ENCODE results near the gene KRT28.
A peak's percentile ranks its signal among the peaks of the same experiment; 100 is the strongest.
"Not testable (repeated sequence)": the region's sequence is repeated elsewhere in the genome, so short reads cannot be mapped to it uniquely, and the experiment has no call there.

Gene KRT28

DNA sequence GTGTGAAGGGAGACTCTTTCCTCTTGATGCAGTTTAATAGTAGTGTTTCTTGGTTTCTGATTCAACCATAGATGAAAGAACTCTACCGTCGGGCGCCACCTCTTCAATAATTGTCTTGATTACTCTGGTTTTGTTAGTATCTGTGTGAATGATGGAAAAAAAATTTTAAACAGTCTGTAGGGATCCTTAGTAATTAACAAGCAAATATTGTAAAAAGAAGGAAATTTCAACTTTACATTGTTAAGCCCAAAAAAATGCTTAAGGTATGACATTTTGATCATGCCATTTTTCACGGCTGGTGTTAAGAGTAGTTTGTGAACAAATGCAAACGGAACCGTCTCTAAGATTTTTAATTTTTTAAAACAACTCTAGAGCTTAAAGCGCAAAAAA is 18.6 kb upstream of the KRT28 start:
- no peak for DNase-seq

- no peak for DNase-seq
These were observed 17.4 kb upstream of the KRT28 start for GRCh38 chr17:40817103-40817682.

DNA sequence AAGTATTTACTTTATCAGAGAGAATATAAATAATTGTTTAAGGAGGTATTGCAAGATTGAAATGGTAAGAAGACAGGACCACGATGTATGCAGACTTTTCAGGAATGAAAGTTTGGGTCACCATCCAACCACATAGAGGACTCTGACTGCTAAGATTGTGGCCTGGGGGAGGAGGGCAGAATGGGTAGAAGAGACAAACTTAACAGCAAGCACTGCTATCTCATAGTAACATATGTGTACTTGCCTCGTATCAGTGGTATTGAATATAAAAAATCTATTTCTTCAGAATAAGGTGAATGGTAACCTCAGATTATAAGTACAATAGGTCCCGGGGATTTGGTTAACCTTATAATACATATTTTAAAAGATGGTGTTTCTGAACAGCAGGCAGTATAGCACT is 16.8 kb upstream of the KRT28 start:
- no peak for DNase-seq

GRCh38 chr17:40815381-40815780 is 15.6 kb upstream of the KRT28 start:
- no peak for DNase-seq

DNA sequence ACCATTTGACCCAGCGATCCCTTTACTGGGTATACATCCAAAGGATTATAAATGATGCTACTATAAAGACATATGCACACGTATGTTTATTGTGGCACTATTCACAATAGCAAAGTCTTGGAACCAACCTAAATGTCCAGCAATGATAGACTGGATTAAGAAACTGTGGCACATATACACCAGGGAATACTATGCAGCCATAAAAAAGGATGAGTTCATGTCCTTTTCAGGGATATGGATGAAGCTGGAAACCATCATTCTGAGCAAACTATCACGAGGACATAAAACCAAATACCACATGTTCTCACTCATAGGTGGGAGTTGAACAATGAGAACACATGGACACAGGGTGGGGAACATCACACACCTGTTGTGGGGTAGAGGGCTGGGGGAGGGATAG is 14.9 kb upstream of the KRT28 start:
- DNase-seq, result not testable (repeated sequence)

- no peak for DNase-seq
These were observed 14.0 kb upstream of the KRT28 start for GRCh38 chr17:40813804-40814203.

DNA sequence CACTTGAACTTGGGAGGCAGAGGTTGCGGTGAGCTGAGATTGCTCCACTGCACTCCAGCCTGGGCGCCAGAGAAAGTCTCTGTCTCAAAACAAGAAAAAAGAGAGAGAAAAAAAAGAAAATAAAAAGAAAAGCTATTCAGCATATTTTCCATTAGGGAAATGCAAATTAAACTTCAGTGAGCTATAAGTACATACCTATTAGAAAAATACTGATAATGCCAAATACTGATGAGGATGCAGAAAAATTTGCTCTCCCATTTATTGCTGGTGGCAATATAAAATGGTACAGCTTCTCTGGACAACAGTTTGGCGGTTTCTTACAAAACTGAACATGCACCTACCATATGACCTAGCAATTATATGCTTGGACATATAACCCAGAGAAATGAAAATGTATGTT is 12.9 kb upstream of the KRT28 start:
- DNase-seq, result no peak

- DNase-seq, result no peak
These were observed 10.7 kb upstream of the KRT28 start for GRCh38 chr17:40810494-40810893.

DNA sequence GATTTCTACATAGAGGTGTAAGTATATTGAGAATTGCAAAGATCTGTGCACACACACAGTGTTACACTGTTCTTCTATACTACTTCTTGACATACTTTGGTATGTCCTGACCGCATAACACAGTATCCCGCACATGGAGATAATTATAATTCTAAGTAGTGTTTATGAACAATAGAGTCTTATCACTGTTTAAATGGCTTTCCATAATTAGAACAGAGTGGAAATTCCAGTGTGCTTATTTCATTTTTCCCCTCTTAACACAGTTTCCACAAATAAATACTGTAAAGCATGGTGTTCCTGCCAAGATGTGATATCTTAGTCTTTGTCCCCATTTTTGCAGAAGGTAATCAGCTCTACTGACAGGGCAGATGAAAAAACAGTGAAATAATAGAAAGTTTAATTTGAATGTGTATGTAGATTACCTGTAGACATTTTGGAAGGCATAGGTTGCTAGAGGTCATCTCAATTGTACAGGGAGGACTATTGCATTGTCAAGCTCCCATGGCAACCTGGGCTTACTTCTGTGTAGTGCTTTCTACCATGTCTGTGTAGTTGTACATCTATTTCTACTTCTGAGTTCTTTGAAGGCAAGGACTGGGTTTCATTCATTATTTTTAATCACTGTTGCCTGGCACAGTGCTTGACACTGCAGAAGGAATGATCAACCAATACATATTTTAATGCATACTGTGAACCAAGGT is 10.1 kb upstream of the KRT28 start:
- no peak for DNase-seq

- no peak for DNase-seq
These were observed 6.4 kb upstream of the KRT28 start for GRCh38 chr17:40806131-40806530.

- peak; percentile 32 for DNase-seq
These were observed 3.9 kb upstream of the KRT28 start for GRCh38 chr17:40803617-40804082.

GRCh38 chr17:40801157-40801556 is 1.4 kb upstream of the KRT28 start:
- no peak for DNase-seq

DNA sequence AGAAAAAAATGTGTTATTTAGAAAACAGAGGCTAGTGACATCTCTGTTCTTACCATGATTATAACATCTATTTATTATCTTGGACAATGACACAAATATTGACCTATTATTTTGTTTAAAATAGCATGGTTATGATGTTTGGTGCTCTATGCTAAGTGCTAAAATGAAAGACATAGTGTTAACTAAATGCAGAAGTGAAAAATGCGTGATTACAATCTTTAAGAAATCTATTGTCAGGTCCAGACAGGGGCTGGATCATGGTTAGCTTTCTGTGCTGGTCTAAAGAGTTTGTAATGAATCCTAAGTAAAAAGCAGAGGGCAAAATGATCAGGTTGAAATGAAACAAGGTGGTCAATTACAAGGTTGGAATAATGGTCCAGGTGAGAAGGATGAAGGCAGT is 622 bp upstream of the KRT28 start:
- no peak for DNase-seq

DNA sequence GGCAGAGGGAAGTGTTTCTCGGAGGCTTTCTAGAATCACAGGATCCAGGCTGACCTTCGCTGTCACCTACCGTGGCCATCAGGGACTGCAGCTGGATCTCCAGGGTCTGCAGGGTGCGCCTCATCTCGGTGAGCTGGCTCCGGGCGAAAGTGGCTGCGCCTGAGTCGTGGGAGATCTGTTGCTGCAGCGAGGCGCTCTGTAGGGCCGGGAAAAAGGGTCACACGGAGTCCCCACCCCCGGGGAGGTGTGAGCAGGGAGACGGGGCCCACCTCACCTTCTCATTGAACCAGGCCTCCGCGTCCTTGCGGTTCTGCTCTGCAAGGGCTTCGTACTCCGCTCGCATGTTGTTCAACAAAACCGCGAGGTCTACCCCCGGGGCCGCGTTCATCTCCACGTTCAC is 2.9 kb downstream of the KRT28 start:
- DNase-seq, result no peak

DNA sequence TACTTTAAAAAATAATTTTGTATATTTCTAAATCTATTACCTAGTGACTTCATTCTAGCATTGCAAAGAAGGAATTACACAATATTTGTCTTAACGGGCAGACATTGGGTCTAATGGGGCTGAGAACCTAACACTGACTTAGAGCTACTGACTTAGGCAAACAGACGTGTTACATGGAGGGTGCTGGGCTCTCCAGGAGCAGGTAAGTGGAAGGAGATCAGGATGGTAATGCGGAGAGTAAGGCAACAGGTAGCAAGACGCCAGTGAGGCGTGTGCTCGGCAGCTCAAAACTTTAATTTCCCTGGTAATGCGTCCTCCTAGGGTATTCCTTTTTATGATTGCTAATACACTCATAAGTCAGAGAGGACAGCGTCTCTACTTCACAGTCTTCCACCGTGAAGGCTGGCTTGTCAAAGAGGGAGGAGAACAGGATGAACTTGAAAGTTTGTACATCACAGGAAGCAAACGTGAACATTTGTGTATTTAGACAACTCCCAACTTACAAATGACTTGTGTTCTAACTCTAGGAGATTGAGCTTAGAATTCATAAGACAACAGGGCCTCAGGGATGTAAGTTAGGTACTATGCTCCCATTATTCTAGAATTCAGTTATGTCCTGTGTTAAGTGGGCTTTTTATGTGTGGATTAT is 4.6 kb downstream of the KRT28 start:
- no peak for DNase-seq

DNA sequence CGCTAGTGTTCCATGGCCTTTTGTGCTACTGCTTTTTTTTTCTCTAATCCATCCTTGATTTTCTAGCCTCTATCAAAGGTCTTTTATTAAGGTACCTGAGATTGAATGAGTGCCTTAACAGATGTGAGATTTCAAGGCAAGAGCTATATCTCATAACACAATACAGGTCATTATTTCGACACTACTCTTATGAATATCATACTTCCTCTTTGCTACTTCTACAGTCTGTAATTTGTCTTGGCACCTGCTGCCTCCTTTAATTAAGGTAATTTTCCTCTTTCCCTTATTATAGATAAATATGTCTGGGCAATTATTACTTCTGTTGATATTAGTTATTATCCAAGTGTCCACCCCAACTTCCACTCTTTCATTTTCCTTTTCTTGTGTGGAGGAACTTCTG is 5.3 kb downstream of the KRT28 start:
- no peak for DNase-seq

GRCh38 chr17:40793832-40794231 is 5.9 kb downstream of the KRT28 start:
- no peak for DNase-seq

DNA sequence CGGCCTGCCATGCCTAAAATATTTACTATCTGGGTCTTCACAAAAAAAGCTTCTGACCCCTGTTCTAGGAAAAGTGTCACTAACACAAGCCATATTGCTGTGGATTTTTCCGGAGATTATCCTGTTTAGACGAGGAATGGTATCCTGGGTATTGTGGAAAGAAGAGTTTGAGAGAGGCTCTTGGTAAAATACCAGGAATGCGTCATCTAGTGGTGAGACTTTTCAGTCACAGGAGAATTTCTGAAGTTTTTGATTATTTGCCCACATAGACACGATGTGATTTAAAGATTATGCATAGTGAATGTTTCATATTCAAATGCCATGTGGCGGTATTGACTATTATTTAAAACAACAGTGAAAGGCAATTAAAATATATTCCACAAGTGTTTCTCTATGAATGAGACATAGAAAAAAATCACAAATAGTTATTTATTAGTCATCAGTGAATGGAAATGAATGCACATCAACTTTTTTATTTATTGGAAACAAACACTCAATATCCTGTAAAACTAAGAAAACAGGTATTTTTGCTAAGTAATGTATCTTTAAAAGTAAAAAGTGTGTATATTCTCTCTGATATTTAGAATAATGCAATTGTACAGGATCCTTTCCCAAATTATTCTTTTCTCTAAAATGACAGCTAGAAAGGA is 7.8 kb downstream of the KRT28 start:
- no peak for DNase-seq

GRCh38 chr17:40791111-40791510 is 8.6 kb downstream of the KRT28 start:
- DNase-seq, result no peak

DNA sequence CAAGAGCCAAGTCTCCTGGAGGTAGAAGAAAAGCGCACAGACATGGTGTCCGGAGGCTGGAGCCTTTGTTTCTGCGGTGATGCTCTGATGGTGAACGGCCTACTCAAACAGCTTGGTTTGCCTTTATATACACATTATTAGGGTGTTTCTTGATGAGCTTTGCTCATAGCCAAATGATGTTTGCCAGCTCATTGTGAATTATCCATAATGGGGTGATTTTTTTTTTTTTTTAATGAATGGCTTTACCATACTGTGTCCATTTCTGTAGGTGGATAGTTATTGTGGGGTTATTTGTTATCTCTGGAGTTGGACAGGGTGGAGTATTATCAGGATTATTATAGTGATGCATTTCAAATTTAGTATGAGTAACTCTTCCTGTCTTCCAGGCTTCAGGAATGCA is 17.3 kb downstream of the KRT28 start, which contains the start of gene KRT27:
TSS of gene KRT27 (minus strand) at position 101 of the 400 bp plus-strand sequence. CDS start at position 44, 57 bp downstream.
- no peak for DNase-seq

DNA sequence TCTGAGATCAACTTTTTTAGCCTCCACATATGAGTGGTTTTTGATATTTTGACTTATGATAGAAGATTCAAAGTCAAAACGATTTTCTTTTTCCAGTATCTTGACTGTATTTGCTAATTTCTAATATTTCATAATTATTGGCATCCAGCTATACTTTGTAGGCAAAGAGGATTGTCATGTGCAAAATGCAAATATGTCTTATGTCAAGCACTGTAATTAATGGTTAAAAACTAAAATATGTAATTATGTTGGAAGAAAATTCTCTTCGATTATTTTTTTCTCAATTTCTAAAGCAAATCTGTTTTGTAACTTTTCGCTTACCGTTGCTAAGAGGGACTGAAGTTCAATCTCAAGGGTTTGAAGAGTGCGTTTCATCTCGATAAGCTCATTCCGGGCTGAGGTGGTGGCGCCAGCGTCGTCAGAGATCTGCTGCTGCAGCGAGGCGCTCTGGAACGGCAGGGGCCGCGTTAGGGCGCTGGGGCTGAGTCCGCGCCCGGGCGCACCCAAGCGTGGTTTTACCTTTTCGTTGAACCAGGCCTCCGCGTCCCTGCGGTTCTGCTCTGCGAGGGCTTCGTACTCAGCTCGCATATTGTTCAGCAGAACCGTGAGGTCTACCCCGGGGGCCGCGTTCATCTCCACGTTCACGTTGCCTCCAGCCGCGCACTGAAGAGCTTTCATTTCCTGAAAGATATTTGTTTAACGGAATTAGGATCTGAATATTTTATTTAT is 20.4 kb downstream of the KRT28 start:
- DNase-seq, result no peak

DNA sequence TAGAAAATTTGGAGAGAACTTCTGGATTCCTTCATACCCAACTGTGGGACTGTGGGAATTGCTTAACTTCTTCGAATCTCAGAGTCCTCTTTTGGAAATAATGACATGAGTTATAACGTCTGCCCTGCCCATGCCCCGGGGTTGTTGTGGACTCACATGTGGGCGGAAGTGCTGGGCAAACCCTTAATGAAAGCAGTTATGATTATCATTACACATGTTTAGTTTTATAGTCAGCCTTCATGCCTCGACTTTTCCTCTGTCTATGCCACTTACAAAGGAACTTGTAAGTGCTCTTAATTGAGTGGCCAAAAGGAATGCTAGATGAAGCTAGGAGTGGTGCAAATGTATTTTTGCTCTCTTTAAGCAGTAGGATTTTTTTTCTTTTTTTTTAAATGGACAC is 21.3 kb downstream of the KRT28 start:
- DNase-seq, result no peak

DNA sequence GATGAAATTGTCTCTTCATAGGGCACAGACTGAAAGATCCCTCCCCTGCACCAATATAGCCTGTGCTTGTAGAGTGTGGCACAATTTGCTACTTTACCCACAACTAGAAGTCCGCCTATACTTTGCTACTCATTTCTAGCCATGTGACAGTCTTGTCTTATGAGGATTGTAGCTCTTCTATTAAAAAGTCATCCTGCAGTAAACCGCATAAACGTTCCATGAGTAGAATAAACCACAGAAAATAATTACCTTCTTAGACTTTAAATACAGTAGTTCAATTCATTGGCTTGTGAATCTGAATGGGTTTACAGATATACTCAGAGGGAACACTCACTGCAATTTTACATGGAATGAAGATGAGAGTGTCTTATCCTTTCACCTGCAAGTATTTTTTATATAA is 21.8 kb downstream of the KRT28 start:
- no peak for DNase-seq

Measured in NK-92 treated with Interleukin-12 subunit alpha and Interleukin-12 subunit beta, amount 100 ng/mL, for 24 hours (cell line).